ENCODE results near the gene GXYLT1.

- no peak for TF ChIP-seq CTCF (IDR thresholded peaks at IDR 0.05; ENCODE audit: poor library complexity)
- no peak for TF ChIP-seq EZH2phosphoT487 (IDR thresholded peaks at IDR 0.05; ENCODE audit: low read depth, severe bottlenecking, unreplicated experiment)
Observed at GRCh38 chr12:42125388-42125767, 19.3 kb downstream of the GXYLT1 start.
